Activated T-helper 2 cell treated with anti-CD3 and anti-CD28 coated beads, Interferon-gamma antibody, Interleukin-2, Interleukin-4, amounts not matched to agents 10 μg/mL and 5 μg/mL and 100 μg/mL, durations not matched to agents 14 hours and 24 hours and 36 hours (primary cell): ENCODE results near the gene SCLY. TPM values are rescaled to one million over a fixed set of nuclear protein-coding genes. Genes with fewer than 3 reads are reported as not detected.

Source experiments
- DNase-seq: peaks from one replicate; pipeline ENCODE4 v3.0.0; 2021; ENCODE audit warnings: low spot score
- H3K27ac Mint-ChIP-seq: one replicate; pipeline ENCODE4 v1.8.0; 2021; ENCODE audit warnings: mixed read lengths
- H3K27me3 Mint-ChIP-seq: one replicate; pipeline ENCODE4 v1.8.0; 2021; ENCODE audit warnings: low read depth, mixed read lengths
- H3K36me3 Mint-ChIP-seq: one replicate; pipeline ENCODE4 v1.8.0; 2021; ENCODE audit warnings: low read depth, mixed read lengths
- H3K4me1 Mint-ChIP-seq: one replicate; pipeline ENCODE4 v1.8.0; 2021; ENCODE audit warnings: low read depth, mixed read lengths
- H3K4me3 Mint-ChIP-seq: one replicate; pipeline ENCODE4 v1.8.0; 2021; ENCODE audit warnings: low read depth, mild to moderate bottlenecking, moderate library complexity, mixed read lengths
- H3K9me3 Mint-ChIP-seq: one replicate; pipeline ENCODE4 v1.8.0; 2021; ENCODE audit warnings: mixed read lengths
- intact Hi-C: fragments of 100-400 bp; cut with micrococcal nuclease; formaldehyde crosslinking; loops from one replicate; pipeline ENCODE4 v1.15.1; 2023
- total RNA-seq: library from RNA; stranded (reverse); gene quantifications from 2 replicates; pipeline ENCODE4 v1.2.3, GENCODE V29; 2022

The SCLY gene
- total RNA-seq, 1 donor from 2014 or later: 102 TPM

DNA sequence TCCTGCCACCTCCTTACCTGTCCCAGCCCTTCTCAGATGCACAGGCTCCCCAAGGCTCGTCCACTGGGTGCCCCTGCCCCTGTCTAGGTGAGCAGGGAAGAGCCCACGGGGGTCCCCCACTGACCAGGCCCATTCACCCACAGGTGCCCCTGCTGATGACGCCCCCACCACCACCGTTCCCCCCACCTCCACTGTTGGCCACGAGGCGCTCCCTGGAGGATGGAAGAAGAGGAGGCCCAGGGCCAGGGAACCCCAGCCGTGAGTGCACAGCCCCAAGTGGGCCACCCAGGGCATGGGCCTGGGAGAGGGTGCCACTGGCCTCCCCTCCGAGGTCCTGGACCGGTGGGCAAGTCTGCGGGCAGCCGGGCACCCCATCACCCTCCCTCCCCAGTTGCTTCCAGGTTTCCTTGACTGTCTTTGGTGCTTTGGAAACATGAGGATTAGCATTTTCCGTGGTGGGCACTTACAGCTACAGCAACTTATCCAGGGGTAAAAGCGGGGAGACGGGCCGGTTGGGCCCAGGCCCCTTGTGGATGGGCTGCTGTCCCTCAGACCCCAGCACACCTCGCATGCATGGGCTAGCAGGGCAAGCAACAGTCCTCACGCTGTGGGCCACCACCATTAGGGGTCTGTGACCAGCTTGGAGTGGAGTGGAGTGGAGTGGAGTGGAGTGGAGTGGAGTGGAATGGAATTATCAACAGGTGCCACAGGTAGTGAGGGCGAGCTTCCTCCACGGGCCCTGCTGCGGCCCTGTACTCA is 64.5 kb downstream of the SCLY start:
- Mint-ChIP-seq H3K27me3 (no peaks in the 10 kb centered on the region), H3K27ac (no peak overlapping the region), H3K4me3 (no peak overlapping the region), H3K36me3 (no peaks in the 10 kb centered on the region), H3K4me1 (no peaks in the 10 kb centered on the region), H3K9me3 (no peaks in the 10 kb centered on the region)
- intact Hi-C loops: no loop called here
- no peak for DNase-seq

DNA sequence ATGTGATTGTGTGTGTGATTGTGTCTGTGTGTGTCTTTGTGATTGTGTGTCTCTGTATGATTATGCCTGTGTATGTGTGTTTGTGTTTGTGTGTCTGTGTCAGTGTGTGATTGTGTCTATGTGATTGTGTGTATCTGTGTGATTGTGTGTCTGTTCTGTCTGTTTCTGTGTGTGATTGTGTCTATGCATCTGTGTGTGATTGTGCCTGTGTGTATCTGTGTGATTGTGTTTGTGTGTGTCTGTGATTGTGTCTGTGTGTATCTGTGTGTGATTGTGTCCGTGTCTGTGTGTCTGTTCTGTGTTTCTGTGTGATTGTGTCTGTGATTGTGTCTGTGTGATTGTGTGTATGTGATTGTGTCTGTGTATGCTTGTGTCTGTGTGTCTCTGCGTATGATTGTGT is 65.5 kb downstream of the SCLY start:
- intact Hi-C loops: no loop called here
- no peak overlapping the region for H3K4me3 Mint-ChIP-seq
- H3K27me3 Mint-ChIP-seq: no peaks in the 10 kb centered on the region
- no peaks in the 10 kb centered on the region for H3K36me3 Mint-ChIP-seq
- no peaks in the 10 kb centered on the region for H3K9me3 Mint-ChIP-seq
- H3K4me1 Mint-ChIP-seq: no peaks in the 10 kb centered on the region
- no peak for DNase-seq
- H3K27ac Mint-ChIP-seq: no peak overlapping the region

DNA sequence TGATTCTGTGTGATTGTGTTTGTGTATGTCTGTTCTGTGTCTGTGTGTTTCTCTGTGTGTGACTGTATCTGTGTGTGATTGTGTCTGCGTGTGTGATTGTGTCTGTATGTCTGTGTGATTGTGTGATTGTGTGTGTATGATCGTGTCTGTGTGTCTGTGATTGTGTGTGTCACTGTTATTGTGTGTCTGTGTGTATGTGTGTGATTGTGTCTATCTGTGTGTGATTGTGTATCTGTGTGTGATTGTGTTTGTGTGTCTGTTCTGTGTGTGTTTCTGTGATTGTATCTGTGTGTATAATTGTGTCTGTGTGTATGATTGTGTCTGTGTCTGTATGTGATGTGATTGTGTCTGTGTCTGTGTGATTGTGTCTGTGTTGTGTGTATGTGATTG is 66.0 kb downstream of the SCLY start:
- H3K36me3 Mint-ChIP-seq: no peaks in the 10 kb centered on the region
- H3K27ac Mint-ChIP-seq: no peak overlapping the region
- H3K4me3 Mint-ChIP-seq: no peak overlapping the region
- no peaks in the 10 kb centered on the region for H3K9me3 Mint-ChIP-seq
- intact Hi-C loops: no loop called here
- H3K27me3 Mint-ChIP-seq: no peaks in the 10 kb centered on the region
- no peak for DNase-seq
- H3K4me1 Mint-ChIP-seq: no peaks in the 10 kb centered on the region

DNA sequence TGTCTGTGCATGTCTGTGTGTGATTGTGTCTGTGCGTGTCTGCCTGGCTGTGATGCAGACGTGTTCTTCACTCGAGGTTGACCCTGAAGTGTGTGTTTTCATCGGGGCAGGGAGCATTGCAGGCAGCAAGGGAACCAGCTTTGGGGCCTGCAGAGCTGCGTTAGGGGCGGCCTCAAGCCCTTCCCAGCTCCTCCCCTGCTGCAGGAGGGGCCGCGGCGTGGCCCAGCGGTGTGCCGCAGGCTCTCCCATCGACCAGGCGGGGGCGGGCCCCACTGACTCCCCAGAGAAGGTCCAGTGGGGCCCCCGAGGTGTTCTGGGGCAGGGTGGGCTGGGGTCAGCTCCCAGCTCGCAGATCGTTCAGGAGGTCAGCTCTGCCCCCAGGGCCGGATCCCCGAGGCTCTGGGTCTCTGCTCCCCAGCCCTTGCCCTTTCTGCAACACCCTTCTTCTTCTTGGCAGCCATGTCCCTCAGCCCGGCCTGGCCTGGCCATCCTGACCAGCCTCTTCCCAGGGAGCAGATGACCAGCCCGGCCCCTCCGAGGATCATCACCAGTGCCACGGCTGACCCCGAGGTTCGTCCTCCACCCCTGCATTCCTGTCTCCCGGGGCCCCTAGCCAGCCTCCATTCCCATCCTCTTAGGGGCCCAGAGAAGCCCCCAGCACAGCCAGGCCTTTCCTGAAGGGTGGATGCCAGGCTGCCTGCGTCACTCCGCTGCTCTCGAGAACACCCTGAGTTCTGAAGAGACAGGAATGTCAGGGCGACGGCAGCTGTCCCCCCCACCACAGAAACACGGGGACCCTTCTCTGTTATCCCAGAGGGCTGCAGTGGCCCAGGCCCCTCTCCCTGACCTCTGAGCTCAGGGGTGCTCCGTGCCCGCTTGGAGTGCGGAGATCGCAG is 66.6 kb downstream of the SCLY start:
- Mint-ChIP-seq H3K36me3 (no peaks in the 10 kb centered on the region), H3K27me3 (no peaks in the 10 kb centered on the region), H3K4me1 (no peaks in the 10 kb centered on the region), H3K4me3 (no peak overlapping the region), H3K9me3 (no peaks in the 10 kb centered on the region), H3K27ac (no peak overlapping the region)
- DNase-seq: no peak
- intact Hi-C loops: no loop called here

DNA sequence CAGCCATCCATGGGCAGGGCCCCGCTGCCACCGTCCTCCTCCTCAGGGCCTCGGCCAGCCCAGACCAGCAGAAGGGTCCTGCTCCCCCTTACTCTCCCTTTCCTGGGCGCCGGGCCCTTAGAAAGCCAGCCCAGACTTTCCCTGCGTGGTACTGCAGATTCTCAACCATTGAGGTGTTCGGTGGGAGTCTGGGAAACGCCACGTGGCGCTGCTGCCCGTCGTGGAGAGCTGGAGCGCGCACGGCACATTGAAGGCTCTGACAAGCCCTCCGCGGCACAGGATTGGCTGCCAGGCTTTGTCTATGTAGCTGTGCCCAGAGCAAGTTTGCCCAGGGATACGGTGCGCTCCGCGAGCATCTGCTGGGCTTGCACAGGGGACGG is 67.2 kb downstream of the SCLY start:
- no peaks in the 10 kb centered on the region for H3K4me1 Mint-ChIP-seq
- no peaks in the 10 kb centered on the region for H3K36me3 Mint-ChIP-seq
- H3K27me3 Mint-ChIP-seq: no peaks in the 10 kb centered on the region
- no peak overlapping the region for H3K27ac Mint-ChIP-seq
- no peaks in the 10 kb centered on the region for H3K9me3 Mint-ChIP-seq
- H3K4me3 Mint-ChIP-seq: no peak overlapping the region
- DNase-seq: no peak
- intact Hi-C loops: no loop called here

DNA sequence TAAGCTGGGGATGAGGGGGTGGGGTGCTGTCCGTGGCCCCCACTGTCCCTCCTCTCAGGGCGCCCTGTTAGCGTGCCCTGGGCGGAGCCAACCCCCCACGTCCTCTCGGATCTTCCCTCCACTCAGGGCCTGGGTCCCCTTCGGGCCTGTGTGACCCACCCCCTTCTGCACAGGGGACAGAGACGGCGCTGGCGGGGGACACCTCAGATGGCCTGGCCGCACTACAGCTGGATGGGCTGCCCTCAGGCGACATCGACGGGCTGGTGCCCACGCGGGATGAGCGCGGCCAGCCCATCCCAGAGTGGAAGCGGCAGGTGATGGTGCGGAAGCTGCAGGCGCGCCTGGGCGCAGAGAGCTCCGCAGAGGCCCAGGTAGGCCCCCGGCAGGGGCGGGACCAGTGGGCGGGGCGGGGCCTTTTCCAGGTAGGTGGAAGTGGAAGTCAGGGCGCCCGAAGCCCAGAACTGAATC is 67.8 kb downstream of the SCLY start:
- H3K36me3 Mint-ChIP-seq: no peaks in the 10 kb centered on the region
- intact Hi-C loops: no loop called here
- DNase-seq: no peak
- no peak overlapping the region for H3K27ac Mint-ChIP-seq
- H3K9me3 Mint-ChIP-seq: no peaks in the 10 kb centered on the region
- H3K27me3 Mint-ChIP-seq: no peaks in the 10 kb centered on the region
- H3K4me3 Mint-ChIP-seq: no peak overlapping the region
- no peaks in the 10 kb centered on the region for H3K4me1 Mint-ChIP-seq

DNA sequence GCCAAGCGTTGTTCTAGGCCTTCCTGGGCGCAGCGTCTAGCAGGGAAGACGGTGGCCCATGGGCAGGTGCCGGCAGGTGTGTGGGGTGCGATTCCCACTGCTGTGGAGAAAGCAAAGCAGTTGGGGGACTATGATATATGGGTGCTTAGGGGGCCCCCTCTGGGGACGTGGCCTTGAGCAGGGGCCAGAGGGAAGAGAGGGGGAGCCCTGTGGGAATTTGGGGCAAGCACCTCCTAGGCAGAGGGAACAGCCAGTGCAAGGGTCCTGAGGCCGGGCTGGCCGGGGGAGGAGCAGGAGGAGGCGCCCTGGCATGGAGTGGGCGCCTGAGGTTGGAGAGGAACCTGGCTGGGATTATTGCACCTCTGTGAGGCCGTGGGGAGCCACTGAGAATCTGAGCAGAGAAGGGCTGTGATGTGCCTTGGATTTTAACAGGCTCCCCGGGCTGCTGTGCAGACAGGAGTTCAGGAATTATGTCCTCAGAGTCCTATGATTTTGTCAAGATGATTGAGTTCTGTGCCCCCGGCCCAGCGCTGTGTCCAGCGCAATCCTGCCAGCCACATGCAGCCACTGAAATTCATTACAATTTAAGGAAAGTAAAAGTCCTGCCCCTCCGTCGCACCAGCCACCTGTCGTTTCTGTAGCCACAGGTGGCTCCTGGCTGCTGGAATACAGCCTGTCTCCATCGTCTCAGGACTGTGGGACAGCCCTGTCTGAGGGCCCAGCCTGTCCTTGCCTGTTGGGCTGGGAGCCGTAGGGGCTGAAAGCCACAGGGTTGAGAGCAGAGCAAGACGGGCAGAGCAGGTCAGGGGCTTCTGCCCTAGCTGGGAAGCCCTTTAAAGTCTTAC is 68.6 kb downstream of the SCLY start:
- no peak for DNase-seq
- no peak overlapping the region for H3K27ac Mint-ChIP-seq
- H3K9me3 Mint-ChIP-seq: no peaks in the 10 kb centered on the region
- no peak overlapping the region for H3K4me3 Mint-ChIP-seq
- no peaks in the 10 kb centered on the region for H3K4me1 Mint-ChIP-seq
- no peaks in the 10 kb centered on the region for H3K27me3 Mint-ChIP-seq
- intact Hi-C loops: no loop called here
- H3K36me3 Mint-ChIP-seq: no peaks in the 10 kb centered on the region

DNA sequence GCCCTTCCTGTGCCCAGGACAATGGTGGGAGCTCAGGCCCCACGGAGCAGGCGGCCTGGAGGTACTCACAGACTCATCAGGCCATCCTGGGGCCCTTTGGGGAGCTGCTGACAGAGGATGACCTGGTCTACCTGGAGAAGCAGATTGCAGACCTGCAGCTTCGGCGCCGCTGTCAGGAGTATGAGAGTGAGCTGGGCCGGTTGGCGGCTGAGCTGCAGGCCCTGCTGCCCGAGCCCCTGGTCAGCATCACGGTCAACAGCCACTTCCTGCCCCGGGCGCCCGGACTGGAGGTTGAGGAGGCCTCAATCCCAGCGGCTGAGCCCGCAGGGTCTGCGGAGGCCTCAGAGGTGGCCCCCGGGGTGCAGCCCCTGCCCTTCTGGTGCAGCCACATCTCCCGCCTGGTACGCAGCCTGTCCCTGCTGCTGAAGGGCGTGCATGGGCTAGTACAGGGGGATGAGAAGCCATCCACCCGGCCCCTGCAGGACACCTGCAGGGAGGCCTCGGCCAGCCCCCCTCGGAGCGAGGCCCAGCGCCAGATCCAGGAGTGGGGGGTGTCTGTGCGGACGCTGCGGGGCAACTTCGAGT is 69.4 kb downstream of the SCLY start:
- no peak for DNase-seq
- intact Hi-C loops: no loop called here

DNA sequence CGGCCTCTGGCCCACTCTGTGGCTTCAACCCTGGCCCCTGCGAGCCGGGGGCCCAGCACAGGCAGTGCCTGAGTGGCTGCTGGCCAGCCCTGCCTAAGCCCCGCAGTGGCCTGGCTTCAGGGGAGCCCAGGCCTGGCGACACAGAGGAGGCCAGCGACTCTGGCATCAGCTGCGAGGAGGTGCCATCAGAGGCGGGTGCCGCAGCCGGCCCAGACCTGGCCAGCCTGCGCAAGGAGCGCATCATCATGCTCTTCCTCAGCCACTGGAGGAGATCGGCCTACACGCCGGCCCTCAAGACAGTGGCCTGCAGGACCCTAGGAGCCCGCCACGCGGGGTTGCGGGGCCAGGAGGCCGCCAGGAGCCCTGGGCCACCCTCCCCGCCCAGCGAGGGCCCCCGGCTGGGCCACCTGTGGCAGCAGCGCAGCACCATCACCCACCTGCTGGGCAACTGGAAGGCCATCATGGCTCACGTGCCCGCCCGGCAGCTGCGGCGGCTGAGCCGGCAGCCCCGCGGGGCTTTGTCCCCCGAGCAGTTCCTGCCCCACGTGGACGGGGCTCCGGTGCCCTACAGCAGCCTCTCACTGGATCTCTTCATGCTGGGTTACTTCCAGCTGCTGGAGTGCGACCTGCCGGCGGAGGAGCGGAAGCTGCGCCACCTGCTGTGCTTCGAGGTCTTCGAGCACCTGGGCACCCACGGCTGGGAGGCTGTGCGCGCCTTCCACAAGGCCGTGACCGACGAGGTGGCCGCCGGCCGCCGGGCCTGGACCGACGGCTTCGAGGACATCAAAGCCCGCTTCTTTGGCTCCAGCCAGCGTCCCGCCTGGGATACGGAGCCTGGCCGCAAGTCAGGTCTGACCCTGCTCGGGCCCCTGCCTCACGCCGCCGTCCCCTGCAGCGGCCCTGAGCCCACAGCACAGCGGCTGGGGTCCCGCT is 70.2 kb downstream of the SCLY start:
- H3K9me3 Mint-ChIP-seq: no peaks in the 10 kb centered on the region
- H3K36me3 Mint-ChIP-seq: no peaks in the 10 kb centered on the region
- intact Hi-C loops: no loop called here
- H3K4me3 Mint-ChIP-seq: no peak overlapping the region
- no peaks in the 10 kb centered on the region for H3K4me1 Mint-ChIP-seq
- H3K27me3 Mint-ChIP-seq: no peaks in the 10 kb centered on the region
- H3K27ac Mint-ChIP-seq: no peak overlapping the region
- DNase-seq: no peak

More for the DNA sequence above, 69.4 kb downstream of the SCLY start:
- no peaks in the 10 kb centered on the region for H3K9me3 Mint-ChIP-seq
- H3K27ac Mint-ChIP-seq: no peak overlapping the region
- H3K4me3 Mint-ChIP-seq: no peak overlapping the region
- H3K27me3 Mint-ChIP-seq: no peaks in the 10 kb centered on the region
- H3K36me3 Mint-ChIP-seq: no peaks in the 10 kb centered on the region
- no peaks in the 10 kb centered on the region for H3K4me1 Mint-ChIP-seq

DNA sequence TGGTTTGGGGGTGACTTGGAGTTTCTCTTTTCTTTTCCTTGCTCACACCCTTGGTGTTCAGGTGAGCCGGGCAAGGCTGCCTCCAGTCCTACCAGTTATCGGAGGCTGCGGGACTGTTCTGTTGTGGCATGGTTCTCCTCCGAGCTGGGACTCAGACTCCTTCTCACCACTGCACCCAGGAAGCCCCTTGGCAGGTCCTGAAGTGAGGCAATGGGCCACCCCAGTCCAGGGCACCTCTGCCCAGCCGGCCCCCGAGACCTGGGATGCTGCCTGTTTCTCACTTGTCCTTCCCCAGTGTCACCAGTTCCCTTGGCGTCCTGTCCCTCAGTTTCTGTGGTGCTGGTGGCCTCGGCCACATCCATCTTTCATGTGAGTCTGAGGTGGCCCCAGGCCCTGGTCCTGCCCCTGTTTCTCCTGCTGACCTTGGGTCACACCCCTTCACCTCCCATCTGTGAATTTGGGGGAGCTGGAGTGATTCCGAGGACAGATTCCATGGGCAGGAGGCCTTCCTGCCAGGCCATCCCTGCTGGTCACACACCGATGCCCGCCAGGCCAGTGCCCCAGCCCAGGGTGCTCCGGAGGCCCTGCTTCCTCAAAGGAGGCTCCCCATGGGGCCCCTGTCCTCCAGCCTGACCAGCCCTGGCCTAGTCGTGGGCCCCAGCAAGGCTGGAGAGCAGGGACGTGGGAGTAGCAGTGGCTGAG is 71.1 kb downstream of the SCLY start:
- no peaks in the 10 kb centered on the region for H3K4me1 Mint-ChIP-seq
- no peaks in the 10 kb centered on the region for H3K27me3 Mint-ChIP-seq
- H3K4me3 Mint-ChIP-seq: no peak overlapping the region
- DNase-seq: no peak
- intact Hi-C loops: no loop called here
- no peaks in the 10 kb centered on the region for H3K9me3 Mint-ChIP-seq
- no peaks in the 10 kb centered on the region for H3K36me3 Mint-ChIP-seq
- H3K27ac Mint-ChIP-seq: no peak overlapping the region
